ENCODE measurements around the gene TOR4A.

TOR4A gene

GRCh38 chr9:137296670-137297664 is 19.4 kb downstream of the TOR4A start:
- no peak for DNase-seq

GRCh38 chr9:137297966-137298365 is 20.4 kb downstream of the TOR4A start:
- no peak for DNase-seq

DNA sequence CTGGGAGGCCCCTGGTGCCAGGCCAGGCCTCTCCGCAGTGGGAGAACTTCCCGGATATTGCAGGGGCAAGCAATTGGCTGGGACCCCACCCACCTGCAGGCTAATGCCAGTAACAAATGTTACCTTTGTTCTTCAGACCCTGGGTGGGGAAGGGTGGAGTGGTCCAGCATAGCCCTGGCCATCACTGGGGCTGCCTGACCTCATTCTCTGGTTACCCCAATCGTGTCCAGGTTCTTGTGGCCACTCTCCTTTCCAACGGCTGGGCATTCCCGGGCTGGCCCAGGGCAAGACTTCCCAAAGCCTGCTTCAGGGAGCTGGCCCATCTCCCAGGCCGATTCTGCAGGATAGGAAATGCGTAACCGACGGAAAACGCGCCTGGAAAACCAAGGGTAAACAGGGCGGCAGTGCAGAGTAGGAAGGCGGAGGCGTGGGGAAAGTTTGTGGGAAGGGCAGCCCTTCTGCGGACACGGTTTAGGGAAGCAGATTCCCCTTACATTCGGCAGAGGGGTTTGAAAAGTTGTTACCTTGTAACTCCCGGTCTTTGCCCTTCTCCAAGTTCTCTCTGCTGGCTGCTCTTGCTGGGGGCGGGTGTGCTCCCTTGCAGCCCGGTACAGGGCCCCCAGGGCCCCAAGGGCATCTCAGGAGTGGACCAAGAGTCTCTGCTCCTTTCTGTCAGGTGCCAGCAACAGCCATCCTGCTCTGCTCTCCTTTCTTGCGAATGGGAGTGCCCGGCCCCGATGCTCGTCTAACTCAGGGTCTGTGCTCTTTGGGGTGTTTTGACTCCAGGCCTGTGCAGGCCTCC is 21.1 kb downstream of the TOR4A start:
- no peak for DNase-seq

DNA sequence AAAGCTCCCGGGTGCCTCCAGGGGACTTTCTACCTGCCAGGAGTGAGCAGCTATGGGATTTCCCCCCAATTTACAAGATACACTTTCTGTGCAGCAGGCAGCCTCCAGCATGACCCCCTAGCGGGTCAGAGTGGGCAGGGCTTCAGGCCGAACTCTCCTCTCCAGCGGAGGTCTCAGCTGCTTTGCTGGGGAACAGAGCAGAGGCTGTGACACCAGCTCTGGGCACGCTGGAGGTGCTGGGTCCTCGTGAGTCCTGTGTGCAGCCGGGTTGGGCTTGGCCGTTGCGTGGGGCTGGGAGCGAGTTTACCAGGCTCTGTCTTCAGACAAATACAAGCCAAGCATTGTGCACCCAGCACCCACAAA is 21.7 kb downstream of the TOR4A start:
- no peak for DNase-seq

- no peak for DNase-seq
These were observed 22.4 kb downstream of the TOR4A start for GRCh38 chr9:137299938-137300337.

GRCh38 chr9:137300567-137301080 is 23.1 kb downstream of the TOR4A start:
- no peak for DNase-seq

DNA sequence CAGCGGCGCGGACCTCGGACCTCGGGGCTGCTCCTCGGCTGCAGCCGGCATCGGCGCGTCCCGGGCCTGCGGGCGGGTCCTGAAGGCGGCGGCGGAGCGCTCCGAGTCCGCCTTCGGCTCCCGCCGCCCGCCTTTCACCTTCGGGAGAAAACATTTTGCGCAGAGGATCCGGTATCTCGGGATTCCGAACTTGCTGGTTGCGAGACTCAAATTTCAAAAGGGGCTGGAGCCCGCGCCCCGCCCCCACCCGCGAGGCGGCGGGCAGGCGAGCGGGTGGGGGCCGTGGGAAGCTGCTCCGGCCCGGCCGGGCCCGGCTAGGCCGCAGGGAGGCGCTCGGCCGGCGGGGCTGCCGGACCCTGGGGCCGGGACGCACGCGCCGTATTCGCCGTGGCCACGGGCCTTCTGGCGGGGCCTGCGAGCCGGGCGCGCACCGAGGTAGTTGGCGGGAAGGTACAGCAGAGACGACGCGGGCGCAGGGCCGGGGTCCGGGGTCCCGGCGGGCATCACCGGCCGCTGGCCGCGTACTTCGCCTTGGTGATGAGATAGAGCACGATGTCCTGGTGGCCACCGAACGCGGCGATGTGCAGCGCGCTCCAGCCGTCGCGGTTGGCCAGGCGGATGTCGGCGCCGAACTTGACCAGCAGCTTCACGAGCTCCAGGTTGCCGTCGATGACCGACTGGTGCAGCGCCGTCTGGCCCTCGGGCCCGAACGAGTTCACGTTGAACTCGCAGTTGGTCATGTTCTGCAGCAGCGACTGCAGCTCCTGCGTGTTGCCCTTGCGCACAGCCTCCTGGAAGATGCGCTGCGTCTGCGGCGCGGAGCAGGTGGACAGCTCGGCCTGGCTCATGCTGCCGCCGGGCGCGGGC is 23.8 kb downstream of the TOR4A start:
- peak; percentile 48 for DNase-seq

GRCh38 chr9:137302118-137302448 is 24.6 kb downstream of the TOR4A start, which contains the start of gene NRARP:
Gene NRARP, minus strand, starts transcription at chr9:137302271. Its CDS starts 343 bp downstream, at chr9:137301928.
- DNase-seq = peak; percentile 93

- no peak for DNase-seq
These were observed 25.1 kb downstream of the TOR4A start for GRCh38 chr9:137302449-137303150.

DNA sequence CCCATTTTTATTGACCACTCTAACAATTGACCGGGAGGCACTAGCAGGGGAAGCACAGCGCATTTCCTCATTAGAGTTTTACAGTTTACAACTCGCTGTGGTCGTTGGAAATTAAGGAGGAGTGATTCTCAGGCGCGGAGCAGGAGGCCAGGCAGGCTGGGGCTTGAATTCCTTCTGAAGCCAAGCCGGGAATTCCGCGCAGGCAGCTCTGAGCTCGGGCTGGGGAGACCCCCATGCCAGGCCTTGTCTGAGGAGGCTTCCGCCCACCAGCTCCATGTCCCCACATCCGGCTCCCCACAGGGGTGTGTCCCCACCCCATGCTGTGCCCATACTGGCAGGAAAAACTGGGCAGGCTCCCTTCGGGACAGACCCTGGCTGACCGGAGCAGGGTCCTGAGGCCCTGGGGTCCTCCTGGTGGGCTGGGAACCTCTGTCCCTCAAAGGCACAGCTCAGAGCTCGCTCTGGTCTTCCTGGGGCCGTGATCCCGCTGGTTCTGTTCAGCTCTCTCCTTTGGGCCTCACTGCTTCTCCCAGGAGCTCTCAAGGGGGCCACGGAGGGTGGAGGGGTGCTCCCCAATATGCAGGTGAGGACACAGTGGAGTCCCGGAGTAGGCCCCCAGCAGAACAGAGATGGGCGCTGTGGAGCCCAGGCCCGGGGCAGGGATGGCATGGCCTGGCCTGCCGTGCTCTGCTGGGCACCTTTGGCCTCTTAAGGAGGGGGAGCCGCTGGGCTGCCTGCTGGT is 25.8 kb downstream of the TOR4A start:
- no peak for DNase-seq

GRCh38 chr9:137303893-137304382 is 26.4 kb downstream of the TOR4A start:
- no peak for DNase-seq

DNA sequence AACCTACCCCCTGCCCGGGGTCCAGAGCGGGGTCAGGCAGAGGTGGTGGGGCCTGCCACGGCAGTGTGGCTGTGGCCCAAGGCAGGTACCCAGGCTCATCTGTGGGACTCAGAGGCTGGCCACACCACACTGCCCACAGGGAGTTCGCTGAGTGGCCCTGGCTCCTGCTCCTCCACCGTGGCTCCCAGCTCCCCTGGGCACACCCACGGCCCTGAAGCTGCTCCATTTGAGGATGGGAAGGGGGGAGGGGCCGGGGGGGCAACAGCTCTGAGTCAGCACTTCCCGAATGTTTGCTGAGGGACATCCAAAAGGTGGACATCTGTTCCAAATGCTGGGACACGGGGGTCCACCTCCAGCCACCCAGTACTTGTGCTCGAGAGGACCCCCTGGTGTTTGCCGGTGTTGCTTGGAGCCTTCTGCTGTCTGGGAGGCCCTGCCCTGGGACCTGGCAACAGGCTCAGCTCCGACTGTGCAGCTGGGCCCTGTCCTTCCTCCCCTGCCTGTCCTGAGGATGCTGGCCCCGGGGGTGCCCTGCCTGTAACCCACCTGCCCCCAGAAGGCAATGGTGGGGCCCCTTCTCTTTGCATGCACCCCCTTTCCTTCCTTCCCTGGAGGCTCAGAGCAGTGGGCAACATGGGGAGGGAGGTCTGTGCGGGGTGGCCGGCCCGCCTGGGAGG is 27.0 kb downstream of the TOR4A start:
- DNase-seq = no peak

GRCh38 chr9:137305060-137305797 is 27.7 kb downstream of the TOR4A start:
- DNase-seq = peak; percentile 77

GRCh38 chr9:137305798-137306065 is 28.2 kb downstream of the TOR4A start:
- DNase-seq = no peak

DNA sequence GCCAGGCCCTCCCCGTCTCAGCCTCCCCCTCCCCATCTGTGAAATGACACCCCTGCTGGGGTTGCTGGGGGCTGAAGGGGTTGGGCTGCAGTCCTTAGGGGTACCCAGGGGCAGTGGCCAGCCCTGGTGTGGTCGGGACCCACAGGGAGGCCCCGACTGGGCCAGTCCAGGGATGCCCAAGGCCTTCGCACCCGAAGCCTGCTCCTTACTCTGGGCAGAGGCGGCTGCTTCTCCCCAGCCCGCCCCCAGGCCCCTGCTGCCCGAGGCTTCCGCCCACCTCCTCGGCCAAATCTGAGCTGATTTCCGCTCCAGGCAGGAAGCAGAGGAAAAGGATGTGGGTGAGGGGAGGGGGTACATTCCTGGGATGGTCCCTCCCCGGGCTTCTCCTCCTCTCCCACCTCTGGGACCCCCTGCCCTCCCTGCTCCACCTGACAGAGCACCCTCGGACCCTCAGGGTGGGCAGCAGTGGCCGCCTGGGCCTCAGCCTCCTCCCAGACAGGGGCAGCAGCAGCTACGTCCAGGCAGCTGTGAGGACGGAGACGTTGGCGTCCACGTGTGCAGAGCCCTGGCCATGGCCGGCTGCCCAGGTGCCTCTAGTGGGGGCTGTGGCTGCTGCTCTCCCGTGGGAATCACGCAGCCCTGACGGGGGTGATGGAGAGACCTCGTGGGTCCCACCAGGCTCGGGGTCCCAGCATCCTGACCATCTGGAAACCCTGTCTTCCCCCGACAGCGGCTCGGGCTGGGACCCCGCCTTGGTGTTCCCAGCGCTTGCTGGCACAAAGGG is 28.7 kb downstream of the TOR4A start:
- no peak for DNase-seq

DNA sequence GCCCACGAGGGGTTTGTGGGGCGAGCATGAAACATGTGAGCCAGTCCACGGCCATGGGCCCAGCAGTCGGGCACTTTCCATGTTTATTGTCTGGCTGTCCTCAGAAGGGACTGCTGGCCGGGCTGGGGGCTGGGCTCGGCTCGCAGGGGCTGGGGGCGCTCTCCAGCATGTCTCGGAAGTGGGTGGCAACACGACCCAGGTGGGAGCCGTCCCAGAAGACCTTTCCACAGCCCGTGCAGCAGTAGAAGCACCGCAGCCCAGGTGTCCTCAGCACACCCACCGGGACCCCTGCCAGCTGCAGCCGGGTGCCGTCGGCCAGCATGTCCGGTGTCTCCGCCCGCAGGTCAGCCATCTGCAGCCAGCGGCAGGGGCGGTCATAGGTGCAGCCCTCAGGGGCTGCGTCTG is 29.3 kb downstream of the TOR4A start:
- no peak for DNase-seq

- DNase-seq = no peak
These were observed 29.9 kb downstream of the TOR4A start for GRCh38 chr9:137307255-137308056.

DNA sequence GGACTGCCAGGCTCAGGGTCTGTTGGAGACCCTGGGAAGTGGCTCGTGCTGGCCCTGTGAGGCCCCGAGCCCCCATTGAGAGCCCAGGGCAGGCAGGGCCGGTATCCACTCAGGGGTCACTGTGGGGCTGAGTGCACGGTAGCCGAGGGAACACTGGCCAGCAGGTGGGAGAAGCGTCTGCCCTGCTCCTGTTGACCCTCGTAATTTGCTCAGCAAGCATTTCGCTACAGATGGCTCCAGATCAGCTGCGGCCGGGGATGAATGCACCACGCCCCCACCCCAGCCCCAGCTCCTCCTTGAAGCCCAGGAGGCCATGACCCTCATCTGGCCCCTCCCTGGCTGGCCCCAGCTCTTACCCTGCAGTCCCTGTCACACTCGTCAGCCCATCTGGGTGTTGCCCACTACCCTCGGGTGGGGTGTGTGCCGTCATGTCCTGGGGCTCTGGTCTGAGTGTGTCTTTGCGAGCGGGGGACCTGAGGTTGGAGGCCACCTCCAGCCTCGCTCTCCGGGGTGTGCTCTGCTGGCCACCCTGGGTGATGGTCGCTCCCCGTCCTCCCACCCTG is 30.6 kb downstream of the TOR4A start:
- DNase-seq = no peak

Measured in stimulated activated CD8-positive, alpha-beta memory T cell treated with anti-CD3 and anti-CD28 coated beads, Interleukin-4, amount 100 ng/mL, for 48 hours (primary cell).